Measurements from ENCODE around the gene IFNG.

DNA sequence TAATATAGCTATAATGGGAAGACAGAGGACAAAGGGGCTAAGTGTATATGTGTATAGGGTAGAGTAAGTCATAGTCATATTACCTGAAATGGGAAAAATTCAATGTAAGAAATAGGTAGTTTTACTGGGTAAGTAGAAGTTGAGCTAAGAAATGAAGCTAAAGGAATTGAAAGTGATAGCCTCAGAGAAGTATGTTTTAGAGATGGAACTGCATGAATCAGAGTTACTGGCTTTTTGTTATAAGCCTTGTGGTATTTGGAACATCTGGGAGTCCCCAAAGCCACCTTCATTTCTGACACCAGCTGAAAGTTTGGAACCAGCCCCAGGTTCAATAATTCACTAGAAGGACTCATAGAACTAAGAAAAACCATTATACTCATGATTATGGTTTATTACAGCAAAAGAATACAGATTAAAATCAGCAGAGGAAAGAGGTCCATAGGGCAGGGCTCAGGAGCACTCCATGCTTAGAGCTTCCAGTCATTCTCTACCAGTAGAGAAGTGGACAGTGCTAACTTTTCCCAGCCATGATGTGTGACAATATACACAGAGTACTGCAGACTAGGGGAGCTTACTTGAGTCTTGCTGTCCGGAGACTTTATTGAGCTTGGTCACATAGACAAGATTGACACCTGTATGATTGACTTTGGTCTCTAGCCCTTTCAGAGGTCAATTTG, 9.8 kb upstream of the IFNG start:
- TF ChIP-seq CTCF (conservative IDR thresholded peaks at IDR 0.05) (no peak), EZH2 (IDR thresholded peaks at IDR 0.05; ENCODE audit: low read depth) (no peak)
